ENCODE measurements around the gene AKAP13. TPM values are rescaled to one million over a fixed set of nuclear protein-coding genes. Genes with fewer than 3 reads are reported as not detected.
A peak's percentile ranks its signal among the peaks of the same experiment; 100 is the strongest.

AKAP13 gene
- total and polyA plus RNA-seq, 2 of the 13 experiments (the other 11 are each of a cell fraction or from before 2014, with no cell fraction given), result 6.7 to 27.1 TPM

GRCh38 chr15:85737061-85737460 is 356.7 kb downstream of the AKAP13 start:
- Histone ChIP-seq H3K4me1 (ENCODE audit: insufficient read depth, low read length) (no peaks in the 10 kb centered on the region), H3K27ac (ENCODE audit: extremely low read length, insufficient read depth, low read length) (no peak overlapping the region), H3K27me3 (ENCODE audit: control insufficient read depth in 1 of 2, insufficient read depth in 2 of 2, low read length in 2 of 2) (no peaks in the 10 kb centered on the region), H3K9ac (ENCODE audit: insufficient read depth, low read depth, low read length) (no peak overlapping the region), H3K36me3 (replicated peaks in 1 of 2; ENCODE audit: control insufficient read depth in 1 of 2, insufficient read depth in 2 of 2, low read length in 2 of 2) (peaks cover 11 to 51% of the 10 kb centered on the region in 2 experiments), H3K4me2 (ENCODE audit: low read depth, low read length) (no peak overlapping the region), H3K4me3 (replicated peaks in 1 of 3; ENCODE audit: insufficient read depth in 1 of 3, low read depth in 2 of 3, low read length in 3 of 3) (no peak overlapping the region), H4K20me1 (ENCODE audit: insufficient read depth, low read length) (no peaks in the 10 kb centered on the region; the same call in 1 of the 2 replicates), H3K79me2 (ENCODE audit: insufficient read depth, low read length) (no peaks in the 10 kb centered on the region), H3K9me3 (ENCODE audit: low read length) (peaks cover 16% of the 10 kb centered on the region), H2AFZ (ENCODE audit: low read length) (no peak overlapping the region)
- intact Hi-C loops (cut with micrococcal nuclease; ENCODE audit: unreplicated experiment) (no loop called here), in situ Hi-C loops (cut with HindIII; ENCODE audit: extremely low pct_ligation_motif_present, low pct_unique_long_range_greater_than_20kb) (no loop called here)
- no TSS peak for BruUV-seq (replicated peaks)
- ATAC-seq (no peak), DNase-seq (ENCODE audit: low spot score) (no peak), FAIRE-seq (no peak)
- no peak for TF ChIP-seq ZNF326 (CRISPR knock-in tag; IDR thresholded peaks at IDR 0.05; ENCODE audit: borderline replicate concordance)
- TF ChIP-seq BRF2 (CRISPR knock-in tag; IDR thresholded peaks at IDR 0.05), result no peak
- TF ChIP-seq ZNF496 (CRISPR knock-in tag; IDR thresholded peaks at IDR 0.05; ENCODE audit: insufficient replicate concordance), result no peak
- 99% methylated on average over 6 of the region's 6 CpGs for WGBS (ENCODE audit: low lambda C conversion rate)
- ChIA-PET CTCF (ENCODE audit: low intra/inter-chr PET ratio, low total read pairs) (no interaction called here), POLR2A (no interaction called here)

GRCh38 chr15:85741021-85741421 is 360.6 kb downstream of the AKAP13 start:
- FAIRE-seq (no peak), ATAC-seq (no peak), DNase-seq (ENCODE audit: low spot score) (no peak)
- ChIA-PET CTCF (ENCODE audit: low intra/inter-chr PET ratio, low total read pairs) (no interaction called here), POLR2A (no interaction called here)
- no peaks in the 10 kb centered on the region for H3K4me1 ChIP-seq (ENCODE audit: insufficient read depth, low read length)
- in situ Hi-C loops (cut with HindIII; ENCODE audit: extremely low pct_ligation_motif_present, low pct_unique_long_range_greater_than_20kb), result no loop called here
- no peaks in the 10 kb centered on the region; the same call in 1 of the 2 replicates for H4K20me1 ChIP-seq (ENCODE audit: insufficient read depth, low read length)
- peaks cover 15 to 56% of the 10 kb centered on the region in 2 experiments for H3K36me3 ChIP-seq (replicated peaks in 1 of 2; ENCODE audit: control insufficient read depth in 1 of 2, insufficient read depth in 2 of 2, low read length in 2 of 2)
- intact Hi-C loops (cut with micrococcal nuclease; ENCODE audit: unreplicated experiment), result no loop called here
- H3K9ac ChIP-seq (ENCODE audit: insufficient read depth, low read depth, low read length), result no peak overlapping the region
- H3K4me2 ChIP-seq (ENCODE audit: low read depth, low read length), result no peak overlapping the region
- TF ChIP-seq ZNF567 (CRISPR knock-in tag; IDR thresholded peaks at IDR 0.05; ENCODE audit: borderline replicate concordance) (no peak), AGO2 (optimal IDR thresholded peaks at IDR 0.05; ENCODE audit: low read depth, low read length) (peak; percentile 60)
- no peak overlapping the region for H3K4me3 ChIP-seq (replicated peaks in 1 of 3; ENCODE audit: insufficient read depth in 1 of 3, low read depth in 2 of 3, low read length in 3 of 3)
- no peak overlapping the region for H3K27ac ChIP-seq (ENCODE audit: extremely low read length, insufficient read depth, low read length)
- no peaks in the 10 kb centered on the region for H3K79me2 ChIP-seq (ENCODE audit: insufficient read depth, low read length)
- BruUV-seq (replicated peaks), result no TSS peak
- no peak overlapping the region for H2AFZ ChIP-seq (ENCODE audit: low read length)
- no peaks in the 10 kb centered on the region for H3K27me3 ChIP-seq (ENCODE audit: control insufficient read depth in 1 of 2, insufficient read depth in 2 of 2, low read length in 2 of 2)
- H3K9me3 ChIP-seq (ENCODE audit: low read length), result no peaks in the 10 kb centered on the region
- over 99% methylated on average over 16 of the region's 20 CpGs for WGBS (ENCODE audit: low lambda C conversion rate)
